Thymus (tissue), 11 donors: ENCODE data around the gene MAGI2. TPM values are rescaled to one million over a fixed set of nuclear protein-coding genes. Genes with fewer than 3 reads are reported as not detected.
"Not testable (repeated sequence)": the region's sequence is repeated elsewhere in the genome, so short reads cannot be mapped to it uniquely, and the experiment has no call there.

Experiments used
- DNase-seq, 9 donors: peaks; one replicate each; pipeline ENCODE4 v3.0.0-alpha.2; 2013; ENCODE audit warnings: low spot score in 9 of 9, low read depth in 6 of 9, missing footprints in 1 of 9
- H3K27ac ChIP-seq, 2 donors: one replicate each; pipeline ENCODE4 v1.5.1; 2013; ENCODE audit warnings: control low read depth in 1 of 2, low read depth in 1 of 2, low read length in 1 of 2, mild to moderate bottlenecking in 1 of 2, moderate library complexity in 1 of 2
- H3K27me3 ChIP-seq, 2 donors: one replicate each; pipeline ENCODE4 v1.5.1; 2013; ENCODE audit warnings: low read length in 1 of 2; ENCODE audit not compliant: control insufficient read depth in 2 of 2, insufficient read depth in 1 of 2
- H3K36me3 ChIP-seq, 2 donors: one replicate each; pipeline ENCODE4 v1.5.1; 2013; ENCODE audit warnings: low read length in 1 of 2, mild to moderate bottlenecking in 1 of 2, moderate library complexity in 1 of 2; ENCODE audit not compliant: control insufficient read depth in 2 of 2, insufficient read depth in 2 of 2
- H3K4me1 ChIP-seq, 2 donors: one replicate each; pipeline ENCODE4 v1.5.1; 2013; ENCODE audit warnings: low read length in 2 of 2; ENCODE audit not compliant: control insufficient read depth in 2 of 2, insufficient read depth in 2 of 2
- H3K4me3 ChIP-seq, 2 donors: one replicate each; pipeline ENCODE4 v1.5.1; 2013; ENCODE audit warnings: low read length in 2 of 2, control low read depth in 1 of 2, mild to moderate bottlenecking in 1 of 2
- H3K9me3 ChIP-seq, 2 donors: one replicate each; pipeline ENCODE4 v1.5.1; 2013; ENCODE audit warnings: low read length in 1 of 2, mild to moderate bottlenecking in 1 of 2; ENCODE audit not compliant: control insufficient read depth in 2 of 2, insufficient read depth in 1 of 2
- WGBS: extraction: QIAGEN DNeasy Blood & Tissue Kit; methylation state at CpG from one replicate; pipeline ENCODE4 v1.1.7; 2013; 5-methylcytosine and 5-hydroxymethylcytosine counted together
- polyA plus RNA-seq: library from polyadenylated mRNA; stranded (reverse); fragments of 200-250 nt; gene quantifications from one replicate; pipeline ENCODE4 v1.2.3, GENCODE V29; 2013
- total RNA-seq: library from RNA; stranded (reverse); fragments of 120-200 nt; gene quantifications from one replicate; pipeline ENCODE4 v1.2.4, GENCODE V29; 2013
- donor health status: healthy.

The MAGI2 gene
- total and polyA plus RNA-seq, 2 donors = 0.42 to 1.7 TPM

- not testable (repeated sequence) for H3K4me3 ChIP-seq, DNase-seq, H3K9me3 ChIP-seq, H3K4me1 ChIP-seq, H3K36me3 ChIP-seq, H3K27ac ChIP-seq, H3K27me3 ChIP-seq
- WGBS = 76% methylated on average over 5 of the region's 5 CpGs
Measured at GRCh38 chr7:79071187-79071586, 382.3 kb downstream of the MAGI2 start.

DNA sequence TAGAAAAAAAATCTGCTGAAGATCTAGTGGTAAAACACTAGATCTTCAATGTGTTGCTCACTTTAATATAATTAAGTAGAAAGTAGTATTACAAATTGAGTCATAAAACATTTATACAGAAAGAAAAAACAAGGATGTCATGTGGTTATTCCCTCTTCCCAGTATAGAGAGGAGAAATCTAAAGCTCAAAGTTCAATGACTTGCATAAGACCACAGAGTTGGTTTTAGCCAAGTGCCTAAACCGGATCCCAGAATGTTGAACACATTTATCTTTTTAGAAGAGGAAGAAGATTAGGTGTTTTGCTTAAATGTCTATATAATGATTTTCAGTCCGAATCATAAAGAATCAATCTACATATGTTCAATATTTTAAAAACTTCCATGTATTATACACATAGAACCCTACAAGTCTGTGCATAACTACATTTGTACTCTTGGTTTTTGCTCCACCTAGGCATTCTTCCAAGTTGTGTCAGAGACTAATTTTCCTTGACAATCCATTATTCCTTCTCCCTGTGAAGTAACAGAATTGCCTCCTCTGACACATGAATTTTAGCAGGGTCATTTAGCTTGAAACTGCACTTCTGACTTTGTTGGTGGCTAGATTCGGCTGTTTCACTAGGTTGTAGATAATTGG, 389.2 kb downstream of the MAGI2 start:
- H3K36me3 ChIP-seq = no peaks in the 10 kb centered on the region
- H3K27me3 ChIP-seq = no peaks in the 10 kb centered on the region
- H3K9me3 ChIP-seq = no peaks in the 10 kb centered on the region
- WGBS = 89% methylated on average over 3 of the region's 3 CpGs
- H3K27ac ChIP-seq = no peak overlapping the region
- H3K4me3 ChIP-seq = no peak overlapping the region
- H3K4me1 ChIP-seq = no peaks in the 10 kb centered on the region
- DNase-seq = no peak

- Histone ChIP-seq H3K27ac (no peak overlapping the region), H3K9me3 (no peaks in the 10 kb centered on the region), H3K4me3 (no peak overlapping the region), H3K4me1 (no peaks in the 10 kb centered on the region), H3K27me3 (no peaks in the 10 kb centered on the region), H3K36me3 (no peaks in the 10 kb centered on the region)
- DNase-seq = no peak
- 79% methylated on average over 2 of the region's 2 CpGs for WGBS
Measured at GRCh38 chr7:79063019-79063698, 390.3 kb downstream of the MAGI2 start.

DNA sequence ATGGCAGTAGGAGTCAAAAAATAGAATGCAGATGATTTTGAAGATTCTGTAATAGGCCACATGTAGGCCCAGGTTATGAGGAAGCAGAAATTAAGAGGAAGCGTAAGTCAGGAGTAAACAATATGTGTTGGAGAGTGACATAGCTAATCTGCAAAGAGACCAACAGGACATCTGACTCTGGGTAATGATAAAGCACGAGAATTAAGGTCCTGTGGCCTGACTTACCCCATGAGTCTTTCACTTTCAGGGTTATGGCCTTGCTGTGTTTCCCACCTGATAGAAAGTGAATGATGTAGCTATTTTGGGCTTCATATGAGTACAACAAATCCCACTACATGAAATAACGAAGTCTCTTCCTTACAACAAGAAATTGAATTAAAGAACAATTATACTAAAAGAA, 393.0 kb downstream of the MAGI2 start:
- H3K27ac ChIP-seq = no peak overlapping the region
- no peak overlapping the region for H3K4me3 ChIP-seq
- 72% methylated on average over 3 of the region's 3 CpGs for WGBS
- H3K9me3 ChIP-seq = no peaks in the 10 kb centered on the region
- H3K27me3 ChIP-seq = no peaks in the 10 kb centered on the region
- no peaks in the 10 kb centered on the region for H3K36me3 ChIP-seq
- no peak for DNase-seq
- H3K4me1 ChIP-seq = no peaks in the 10 kb centered on the region

- no peaks in the 10 kb centered on the region for H3K9me3 ChIP-seq
- WGBS = 91% methylated on average over 6 of the region's 6 CpGs
- H3K36me3 ChIP-seq = no peaks in the 10 kb centered on the region
- H3K27me3 ChIP-seq = no peaks in the 10 kb centered on the region
- no peak for DNase-seq
- H3K27ac ChIP-seq = no peak overlapping the region
- H3K4me3 ChIP-seq = no peak overlapping the region
- no peaks in the 10 kb centered on the region for H3K4me1 ChIP-seq
Measured at GRCh38 chr7:79055722-79056415, 397.6 kb downstream of the MAGI2 start.

- 95% methylated on average over 2 of the region's 2 CpGs for WGBS
- H3K27me3 ChIP-seq = no peaks in the 10 kb centered on the region
- H3K4me3 ChIP-seq = no peak overlapping the region
- H3K9me3 ChIP-seq = no peaks in the 10 kb centered on the region
- no peaks in the 10 kb centered on the region for H3K4me1 ChIP-seq
- H3K36me3 ChIP-seq = no peaks in the 10 kb centered on the region
- no peak overlapping the region for H3K27ac ChIP-seq
- DNase-seq = no peak
Measured at GRCh38 chr7:79051915-79052314, 401.6 kb downstream of the MAGI2 start.

GRCh38 chr7:79050603-79051002, 402.9 kb downstream of the MAGI2 start:
- H3K9me3 ChIP-seq = no peaks in the 10 kb centered on the region
- H3K27me3 ChIP-seq = no peaks in the 10 kb centered on the region

GRCh38 chr7:79046061-79046460, 407.4 kb downstream of the MAGI2 start:
- Histone ChIP-seq H3K4me3 (no peak overlapping the region), H3K36me3 (no peaks in the 10 kb centered on the region), H3K27me3 (no peaks in the 10 kb centered on the region), H3K27ac (no peak overlapping the region), H3K4me1 (no peaks in the 10 kb centered on the region), H3K9me3 (no peaks in the 10 kb centered on the region)
- WGBS = 88% methylated on average over 2 of the region's 2 CpGs
- DNase-seq = no peak

More at GRCh38 chr7:79050603-79051002, 402.9 kb downstream of the MAGI2 start:
- Histone ChIP-seq H3K4me3 (no peak overlapping the region), H3K27ac (no peak overlapping the region), H3K36me3 (no peaks in the 10 kb centered on the region), H3K4me1 (no peaks in the 10 kb centered on the region)
- WGBS = 93% methylated on average over 5 of the region's 5 CpGs
- no peak for DNase-seq

- DNase-seq = no peak
- H3K4me1 ChIP-seq = no peaks in the 10 kb centered on the region
- H3K4me3 ChIP-seq = no peak overlapping the region
- H3K9me3 ChIP-seq = no peaks in the 10 kb centered on the region
- H3K36me3 ChIP-seq = no peaks in the 10 kb centered on the region
- WGBS = 93% methylated on average over 4 of the region's 4 CpGs
- no peaks in the 10 kb centered on the region for H3K27me3 ChIP-seq
- no peak overlapping the region for H3K27ac ChIP-seq
Measured at GRCh38 chr7:79037001-79037400, 416.5 kb downstream of the MAGI2 start.
